H1 (cell line): ENCODE data around the gene FREM2. TPM values are rescaled to one million over a fixed set of nuclear protein-coding genes. Genes with fewer than 3 reads are reported as not detected.

Experiments
- CTCF ChIA-PET: fragments of 300-600 bp; sonication (Branson Sonifier 250); formaldehyde crosslinking; loops from one replicate; lab custom pipeline; 2021; ENCODE audit not compliant: partially characterized antibody; lab: Charles Lee
- POLR2A ChIA-PET: fragments of 300-600 bp; sonication (Branson Sonifier 250); formaldehyde crosslinking; loops from one replicate; lab custom pipeline; 2021; ENCODE audit warnings: inconsistent platforms; ENCODE audit not compliant: partially characterized antibody; lab: Charles Lee
- DNase-seq, 2 experiments: peaks; one replicate each; pipeline versions ENCODE4 v3.0.0 to v3.0.0-alpha.2; 2010 to 2022; ENCODE audit warnings: low spot score in 2 of 2, low read depth in 1 of 2, mixed read lengths in 1 of 2
- FAIRE-seq: peaks from 2 replicates; lab custom pipeline; 2011; peaks lifted over from hg19 to GRCh38; lab: Jason Lieb, UNC
- H2AFZ ChIP-seq: 2 replicates; pipeline ENCODE4 v1.8.1; 2012; ENCODE audit warnings: low read length, inconsistent platforms
- H2AK5ac ChIP-seq: 2 replicates; pipeline ENCODE4 v1.6.1; 2013; ENCODE audit warnings: low read depth, low read length
- H2BK120ac ChIP-seq: replicated peaks from 2 replicates; pipeline ENCODE3; 2013; ENCODE audit warnings: low read depth, low read length, inconsistent platforms
- H2BK12ac ChIP-seq: 2 replicates; pipeline ENCODE4 v1.6.1; 2013; ENCODE audit warnings: low read depth, low read length
- H2BK15ac ChIP-seq: 2 replicates; pipeline ENCODE4 v1.6.1; 2013; ENCODE audit warnings: low read length
- H2BK20ac ChIP-seq: 2 replicates; pipeline ENCODE4 v1.6.1; 2013; ENCODE audit warnings: low read length
- H2BK5ac ChIP-seq: 2 replicates; pipeline ENCODE4 v1.6.1; 2013; ENCODE audit warnings: low read depth, low read length
- H3K14ac ChIP-seq: 2 replicates; pipeline ENCODE4 v1.6.1; 2013; ENCODE audit warnings: inconsistent platforms; ENCODE audit not compliant: insufficient read length
- H3K18ac ChIP-seq: 2 replicates; pipeline ENCODE4 v1.6.1; 2013; ENCODE audit warnings: low read length; ENCODE audit errors: extremely low read depth
- H3K23ac ChIP-seq: 2 replicates; pipeline ENCODE4 v1.6.1; 2013; ENCODE audit warnings: inconsistent platforms; ENCODE audit not compliant: insufficient read length
- H3K23me2 ChIP-seq: 2 replicates; pipeline ENCODE4 v1.6.1; 2013; ENCODE audit warnings: low read depth, low read length
- H3K27ac ChIP-seq: 2 replicates; pipeline ENCODE4 v1.6.1; 2011; ENCODE audit warnings: low read depth, low read length, inconsistent platforms
- H3K27me3 ChIP-seq, 4 experiments: replicated peaks in 1 of 4; 1 replicate in 1 of 4; 2 replicates in 3 of 4; pipeline versions ENCODE4 v1.6.1 to v1.8.1; 2011 to 2013; ENCODE audit warnings: low read length in 3 of 4, mild to moderate bottlenecking in 3 of 4, inconsistent platforms in 2 of 4, mixed read lengths in 2 of 4, moderate library complexity in 1 of 4; ENCODE audit not compliant: control insufficient read depth in 3 of 4, insufficient read depth in 3 of 4; ENCODE audit errors: extremely low read depth in 1 of 4
- H3K36me3 ChIP-seq, 4 experiments: 2 replicates each; pipeline versions ENCODE4 v1.6.1 to v1.8.1; 2011 to 2013; ENCODE audit warnings: mild to moderate bottlenecking in 4 of 4, low read length in 3 of 4, moderate library complexity in 2 of 4, control low read depth in 1 of 4, inconsistent platforms in 1 of 4; ENCODE audit not compliant: insufficient read depth in 4 of 4, control insufficient read depth in 2 of 4
- H3K4ac ChIP-seq: replicated peaks from 2 replicates; pipeline ENCODE3; 2013; ENCODE audit warnings: low read length, low read depth, mixed read lengths, inconsistent platforms; ENCODE audit not compliant: insufficient read length
- H3K4me1 ChIP-seq, 4 experiments: replicated peaks in 1 of 4; 1 replicate in 1 of 4; 2 replicates in 3 of 4; pipeline versions ENCODE4 v1.6.1 to v1.8.1; 2011 to 2013; ENCODE audit warnings: low read length in 3 of 4, inconsistent platforms in 2 of 4, mixed read lengths in 1 of 4; ENCODE audit not compliant: insufficient read depth in 4 of 4, control insufficient read depth in 3 of 4
- H3K4me2 ChIP-seq, 2 experiments: 2 replicates each; pipeline versions ENCODE4 v1.6.1 to v1.8.1; 2011 to 2013; ENCODE audit warnings: low read depth in 2 of 2, low read length in 2 of 2, control low read depth in 1 of 2, inconsistent platforms in 1 of 2, mild to moderate bottlenecking in 1 of 2; ENCODE audit not compliant: insufficient read depth in 1 of 2
- H3K4me3 ChIP-seq, 4 experiments: fragments of 200-600, 300-600 bp in 1 of 4; sonication (generic), shearing (Covaris generic), sonication (Bioruptor Twin) in 1 of 4; 2 replicates each; pipeline versions ENCODE4 v1.5.1 to v1.8.1; 2011 to 2016; ENCODE audit warnings: low read length in 4 of 4, low read depth in 3 of 4, control low read depth in 2 of 4, inconsistent platforms in 2 of 4, mild to moderate bottlenecking in 2 of 4, mixed read lengths in 1 of 4, moderate library complexity in 1 of 4; ENCODE audit not compliant: insufficient read depth in 2 of 4; ENCODE audit errors: extremely low read depth in 1 of 4
- H3K56ac ChIP-seq: replicated peaks from 2 replicates; pipeline ENCODE3; 2013; ENCODE audit warnings: low read depth, mild to moderate bottlenecking, mixed read lengths, low read length, inconsistent platforms; ENCODE audit not compliant: insufficient read length
- H3K79me1 ChIP-seq: 2 replicates; pipeline ENCODE4 v1.6.1; 2013; ENCODE audit warnings: low read depth, low read length, control low read depth
- H3K79me2 ChIP-seq, 2 experiments: 2 replicates each; pipeline versions ENCODE4 v1.6.1 to v1.8.1; 2012 to 2013; ENCODE audit warnings: low read length in 2 of 2, mild to moderate bottlenecking in 2 of 2, inconsistent platforms in 1 of 2; ENCODE audit not compliant: insufficient read depth in 2 of 2, control insufficient read depth in 1 of 2
- H3K9ac ChIP-seq, 4 experiments: replicated peaks in 1 of 4; 1 replicate in 1 of 4; 2 replicates in 3 of 4; pipeline versions ENCODE4 v1.6.1 to v1.8.1; 2011 to 2013; ENCODE audit warnings: low read depth in 3 of 4, low read length in 3 of 4, control low read depth in 2 of 4, mild to moderate bottlenecking in 2 of 4, moderate library complexity in 2 of 4, inconsistent platforms in 1 of 4; ENCODE audit errors: extremely low read depth in 1 of 4
- H3K9me3 ChIP-seq, 2 experiments: 2 replicates each; pipeline versions ENCODE4 v1.6.1 to v1.8.1; 2012 to 2013; ENCODE audit warnings: mild to moderate bottlenecking in 2 of 2, moderate library complexity in 2 of 2, control low read depth in 1 of 2, inconsistent platforms in 1 of 2, low read depth in 1 of 2, low read length in 1 of 2, mixed read lengths in 1 of 2; ENCODE audit not compliant: insufficient read depth in 2 of 2
- H4K20me1 ChIP-seq, 2 experiments: replicated peaks in 1 of 2; 2 replicates each; pipeline versions ENCODE3 to v1.8.1; 2011 to 2013; ENCODE audit warnings: inconsistent platforms in 2 of 2, low read length in 2 of 2, mild to moderate bottlenecking in 1 of 2; ENCODE audit not compliant: insufficient read depth in 2 of 2, control insufficient read depth in 1 of 2
- H4K5ac ChIP-seq: 2 replicates; pipeline ENCODE4 v1.6.1; 2013; ENCODE audit warnings: low read length, low read depth, mixed read lengths, inconsistent platforms; ENCODE audit not compliant: insufficient read length
- H4K8ac ChIP-seq: 2 replicates; pipeline ENCODE4 v1.8.0; 2013; ENCODE audit warnings: mild to moderate bottlenecking, moderate library complexity, low read length, inconsistent platforms; ENCODE audit not compliant: insufficient read depth; ENCODE audit errors: extremely low read depth
- H4K91ac ChIP-seq: replicated peaks from 2 replicates; pipeline ENCODE3; 2013; ENCODE audit warnings: low read length, mixed read lengths, inconsistent platforms; ENCODE audit not compliant: insufficient read length
- ASH2L ChIP-seq: fragments of 200-600, 300-600 bp; sonication (generic); IDR thresholded peaks from one replicate; pipeline ENCODE4 v1.7.1; 2017; ENCODE audit warnings: low read length
- CTBP2 ChIP-seq: IDR thresholded peaks from 2 replicates; pipeline ENCODE4 v1.7.0; 2011; ENCODE audit warnings: borderline replicate concordance, mild to moderate bottlenecking, moderate library complexity, mixed read lengths, low read length; ENCODE audit not compliant: insufficient read depth, insufficient read length
- GABPA ChIP-seq: IDR thresholded peaks from 2 replicates; pipeline ENCODE4 v1.6.1; 2011; ENCODE audit warnings: mild to moderate bottlenecking, low read length, moderate library complexity, borderline replicate concordance; ENCODE audit not compliant: insufficient read depth
- HDAC2 ChIP-seq, 2 experiments: fragments of 300-600 bp in 1 of 2; sonication (generic) in 1 of 2; IDR thresholded peaks; 2 replicates each; pipeline ENCODE4 v1.6.1; 2011 to 2012; ENCODE audit warnings: low read depth in 2 of 2, low read length in 2 of 2, mild to moderate bottlenecking in 2 of 2, moderate library complexity in 2 of 2, borderline replicate concordance in 1 of 2, inconsistent platforms in 1 of 2
- KDM1A ChIP-seq: fragments of 200-600, 300-600 bp; sonication (generic); IDR thresholded peaks from 2 replicates; pipeline ENCODE4 v1.7.1; 2016; ENCODE audit warnings: mild to moderate bottlenecking, low read length, borderline replicate concordance
- NANOG ChIP-seq: IDR thresholded peaks from 2 replicates; pipeline ENCODE4 v1.6.1; 2011; ENCODE audit warnings: low read length, low read depth, mild to moderate bottlenecking, inconsistent platforms; ENCODE audit not compliant: insufficient read depth, poor library complexity, severe bottlenecking
- RAD21 ChIP-seq, 2 experiments: IDR thresholded peaks in 1 of 2; conservative IDR thresholded peaks in 1 of 2; 2 replicates each; pipeline ENCODE4 v1.6.1; 2011; ENCODE audit warnings: low read depth in 2 of 2, low read length in 2 of 2, improper control_type of control experiment in 1 of 2, inconsistent platforms in 1 of 2, mild to moderate bottlenecking in 1 of 2, moderate library complexity in 1 of 2
- RBBP5 ChIP-seq: IDR thresholded peaks from 2 replicates; pipeline ENCODE4 v1.7.1; 2012; ENCODE audit warnings: low read depth, mild to moderate bottlenecking, inconsistent platforms, low read length, moderate library complexity, borderline replicate concordance
- RFX5 ChIP-seq: IDR thresholded peaks from 2 replicates; pipeline ENCODE4 v1.6.1; 2011; ENCODE audit warnings: low read depth, low read length, improper control_type of control experiment, borderline replicate concordance
- SP4 ChIP-seq: IDR thresholded peaks from 2 replicates; pipeline ENCODE4 v1.6.1; 2012; ENCODE audit warnings: low read length, inconsistent platforms
- ZNF274 ChIP-seq: IDR thresholded peaks from 2 replicates; pipeline ENCODE4 v1.7.0; 2012; ENCODE audit warnings: low read length, borderline replicate concordance; ENCODE audit errors: extremely low read depth
- WGBS, 2 experiments: shearing (Covaris generic) in 1 of 2; methylation state at CpG; one replicate each; pipeline versions ENCODE4 v1.1.6 to v1.1.7; 2013 to 2015; ENCODE audit warnings: low lambda C conversion rate in 2 of 2, mixed read lengths in 2 of 2, inconsistent platforms in 1 of 2, low coverage in 1 of 2, missing lambda C conversion rate in 1 of 2; ENCODE audit not compliant: insufficient replicate concordance in 2 of 2, insufficient coverage in 1 of 2, insufficient read length in 1 of 2; ENCODE audit errors: extremely low coverage in 1 of 2, missing lambda C conversion rate in 1 of 2; 5-methylcytosine and 5-hydroxymethylcytosine counted together
- polyA plus RNA-seq, 7 experiments: library from polyadenylated mRNA; depleted of rRNA in 3 of 7; stranded (reverse) in 5 of 7; unstranded in 2 of 7; fragments of >200 nt in 5 of 7; fragments of 200-250 nt in 2 of 7; gene quantifications; 1 replicate in 5 of 7; 2 replicates in 1 of 7; 4 replicates in 1 of 7; pipeline versions ENCODE4 v1.2.1 to v1.2.3, GENCODE V29; 2011 to 2013; ENCODE audit warnings: missing spikeins in 2 of 7, mixed read lengths in 2 of 7
- total RNA-seq: library from RNA; stranded (reverse); fragmentation: NEBNext Ultra II Directional; extraction: Animal tissue kit (Norgen Biotek cat#: 25700); gene quantifications from 2 replicates; pipeline ENCODE4 v1.2.1, GENCODE V29; 2021
- TF ChIP-seq, protein P1 (sequence below): IDR thresholded peaks from 2 replicates; pipeline ENCODE4 v1.6.1; 2011; ENCODE audit warnings: low read length, improper control_type of control experiment

The FREM2 gene
- total and polyA plus RNA-seq, 2 of the 8 experiments (the other 6 are each of a cell fraction or from before 2014, with no cell fraction given): 11.6 to 22.8 TPM

DNA sequence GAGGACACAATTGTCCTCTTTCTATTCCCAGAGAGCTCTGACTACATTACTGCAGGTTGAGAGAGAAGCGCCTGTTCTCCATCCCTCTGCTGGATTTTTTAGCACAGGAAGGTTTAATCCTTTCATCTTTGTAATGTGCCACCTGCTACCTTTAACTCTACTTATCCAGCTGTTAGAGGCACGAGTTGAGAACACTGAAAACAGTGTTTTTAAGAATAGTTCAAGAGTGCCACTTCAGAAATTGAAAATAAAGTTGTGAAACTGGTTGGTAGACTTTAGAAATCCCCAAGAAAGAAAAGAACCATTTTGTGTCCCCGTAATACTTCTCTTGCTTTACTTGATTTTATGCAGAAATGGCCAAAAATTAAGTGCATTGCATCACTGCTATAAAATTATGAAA lies 20.6 kb downstream of the FREM2 start:
- no peak overlapping the region for H4K91ac ChIP-seq
- H4K20me1 ChIP-seq: no peaks in the 10 kb centered on the region
- H2AK5ac ChIP-seq: no peak overlapping the region
- no peaks in the 10 kb centered on the region for H3K27me3 ChIP-seq
- no peaks in the 10 kb centered on the region for H3K79me2 ChIP-seq
- no peaks in the 10 kb centered on the region for H3K36me3 ChIP-seq
- FAIRE-seq: no peak
- H3K23me2 ChIP-seq: no peaks in the 10 kb centered on the region
- no peaks in the 10 kb centered on the region for H3K79me1 ChIP-seq
- no peak overlapping the region for H3K4ac ChIP-seq
- no peak overlapping the region for H2BK5ac ChIP-seq
- no peak overlapping the region for H4K5ac ChIP-seq
- H3K23ac ChIP-seq: no peak overlapping the region
- ChIA-PET POLR2A (interaction anchor here (0.7 kb wide), 1 partner anchor 21 kb away, joined by 3 read pairs; the partner anchor contains the start of gene FREM2), CTCF (interaction anchor here (0.6 to 2.1 kb wide), 2 partner anchors 8 to 22 kb away, joined by 3 to 5 read pairs; no protein-coding TSS in a partner anchor)
- no peak overlapping the region for H2BK15ac ChIP-seq
- H3K4me3 ChIP-seq: no peak overlapping the region
- DNase-seq: no peak
- H3K9ac ChIP-seq: no peak overlapping the region
- WGBS, 2 experiments: 88% methylated on average over 3 of the region's 3 CpGs; no CpG with 5 or more reads in 1 of the 2 experiments
- no peak overlapping the region for H3K27ac ChIP-seq
- H3K9me3 ChIP-seq: no peaks in the 10 kb centered on the region
- H2BK20ac ChIP-seq: no peak overlapping the region
- no peak overlapping the region for H2BK120ac ChIP-seq
- no peak overlapping the region for H3K56ac ChIP-seq
- no peak overlapping the region for H3K4me2 ChIP-seq
- no peak overlapping the region for H3K18ac ChIP-seq
- no peak overlapping the region for H2AFZ ChIP-seq
- H3K14ac ChIP-seq: no peak overlapping the region
- no peak overlapping the region for H4K8ac ChIP-seq
- H3K4me1 ChIP-seq: no peaks in the 10 kb centered on the region; a peak in 1 of 7 replicates
- no peak overlapping the region for H2BK12ac ChIP-seq
- TF ChIP-seq RAD21 (IDR thresholded peaks at IDR 0.05 in 1 of 2, conservative IDR thresholded peaks at IDR 0.05 in 1 of 2; ENCODE audit: low read depth in 2 of 2, low read length in 2 of 2) (no peak), CTBP2 (no peak), HDAC2 (IDR thresholded peaks at IDR 0.05; ENCODE audit: borderline replicate concordance in 1 of 2, low read depth in 2 of 2, low read length in 2 of 2) (no peak), ASH2L (no peak), NANOG (no peak), ZNF274 (no peak), RFX5 (no peak), GABPA (no peak), RBBP5 (no peak), KDM1A (no peak), SP4 (no peak)
- TF ChIP-seq, protein P1, sequence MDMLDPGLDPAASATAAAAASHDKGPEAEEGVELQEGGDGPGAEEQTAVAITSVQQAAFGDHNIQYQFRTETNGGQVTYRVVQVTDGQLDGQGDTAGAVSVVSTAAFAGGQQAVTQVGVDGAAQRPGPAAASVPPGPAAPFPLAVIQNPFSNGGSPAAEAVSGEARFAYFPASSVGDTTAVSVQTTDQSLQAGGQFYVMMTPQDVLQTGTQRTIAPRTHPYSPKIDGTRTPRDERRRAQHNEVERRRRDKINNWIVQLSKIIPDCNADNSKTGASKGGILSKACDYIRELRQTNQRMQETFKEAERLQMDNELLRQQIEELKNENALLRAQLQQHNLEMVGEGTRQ: no peak
